Body of pancreas (tissue), 4 donors: ENCODE results near the gene HOMEZ.
A peak's percentile ranks its signal among the peaks of the same experiment; 100 is the strongest.

Source experiments
- CTCF ChIP-seq, 7 experiments: fragments of 450-650 bp in 4 of 7; fragments of 200-600 bp in 3 of 7; sonication (generic) in 3 of 7; IDR thresholded peaks; one replicate each; pipeline ENCODE4 v1.5.1; 2016 to 2019; ENCODE audit warnings: antibody characterized with exemption in 7 of 7
- POLR2A ChIP-seq, 3 donors: fragments of 450-650 bp; IDR thresholded peaks; one replicate each; pipeline ENCODE4 v1.6.1; 2016; ENCODE audit warnings: antibody characterized with exemption in 3 of 3, mild to moderate bottlenecking in 2 of 3

GRCh38 chr14:23327947-23328744 lies 42.2 kb upstream of the HOMEZ start:
- no peak for TF ChIP-seq POLR2A (IDR thresholded peaks at IDR 0.05)
- TF ChIP-seq CTCF (IDR thresholded peaks at IDR 0.05): peak; percentile 74 to 91 (median 88)
